ENCODE measurements around the gene CTSZ.
"Not testable (repeated sequence)": the region's sequence is repeated elsewhere in the genome, so short reads cannot be mapped to it uniquely, and the experiment has no call there.

- not testable (repeated sequence) for TF ChIP-seq CTCF (IDR thresholded peaks at IDR 0.05; ENCODE audit: control extremely low read depth in 1 of 3, insufficient read depth in 1 of 3, low read depth in 1 of 3, low read length in 3 of 3); EZH2 (IDR thresholded peaks at IDR 0.05; ENCODE audit: low read depth, low read length, severe bottlenecking); POLR2AphosphoS5 (IDR thresholded peaks at IDR 0.05; ENCODE audit: low read depth, low read length); YY1 (IDR thresholded peaks at IDR 0.05; ENCODE audit: low read depth, low read length); CHD2 (IDR thresholded peaks at IDR 0.05; ENCODE audit: low read length); NRF1 (IDR thresholded peaks at IDR 0.05; ENCODE audit: low read depth, low read length); USF2 (IDR thresholded peaks at IDR 0.05; ENCODE audit: low read length); POU5F1 (IDR thresholded peaks at IDR 0.05; ENCODE audit: low read depth, low read length); EGR1 (IDR thresholded peaks at IDR 0.05; ENCODE audit: borderline replicate concordance, low read depth, low read length); EP300 (IDR thresholded peaks at IDR 0.05; ENCODE audit: borderline replicate concordance in 1 of 2, low read depth in 2 of 2, low read length in 2 of 2); TAF1 (IDR thresholded peaks at IDR 0.05; ENCODE audit: low read depth, low read length)
Observed at GRCh38 chr20:59041487-59041886, 34.4 kb upstream of the CTSZ start.

All from H1 (cell line).